OCI-LY7 (cell line): ENCODE data around the gene TAPT1.

Experiments used
- CTCF ChIP-seq: fragments of 200-600 bp; sonication (generic); conservative IDR thresholded peaks from 2 replicates; pipeline ENCODE4 v1.5.1; 2014; ENCODE audit warnings: mild to moderate bottlenecking, antibody characterized with exemption, low read length, moderate library complexity, mixed read lengths
- EZH2phosphoT487 ChIP-seq: fragments of 200-600 bp; sonication (generic); IDR thresholded peaks from 2 replicates; pipeline ENCODE4 v1.6.1; 2018; ENCODE audit warnings: low read depth, borderline replicate concordance, mild to moderate bottlenecking, mixed run types, antibody characterized with exemption, low read length, moderate library complexity, mixed read lengths

GRCh38 chr4:16183604-16184003 is 42.7 kb downstream of the TAPT1 start:
- no peak for TF ChIP-seq CTCF
- TF ChIP-seq EZH2phosphoT487: no peak
